GM12865 (cell line): ENCODE measurements around the gene ERN1.
A peak's percentile ranks its signal among the peaks of the same experiment; 100 is the strongest.

Source experiments
- DNase-seq: peaks from one replicate; pipeline ENCODE4 v3.0.0; 2010; ENCODE audit warnings: low read depth
- H3K4me3 ChIP-seq: 2 replicates; pipeline ENCODE4 v1.5.1; 2011; ENCODE audit warnings: mild to moderate bottlenecking, low read depth, low read length, control low read depth
- CTCF ChIP-seq: IDR thresholded peaks from 2 replicates; pipeline ENCODE4 v1.5.1; 2011; ENCODE audit warnings: low read length, control low read depth, low read depth, inconsistent platforms; ENCODE audit not compliant: insufficient read depth; ENCODE audit errors: missing control alignments

Gene ERN1

GRCh38 chr17:64120159-64120810 lies 9.7 kb downstream of the ERN1 start:
- peak; percentile 34 for DNase-seq
- TF ChIP-seq CTCF: no peak
- peak overlapping the region; percentile 57 for H3K4me3 ChIP-seq

GRCh38 chr17:64117981-64118979 lies 11.7 kb downstream of the ERN1 start:
- H3K4me3 ChIP-seq: no peak overlapping the region
- TF ChIP-seq CTCF: no peak
- DNase-seq: no peak

GRCh38 chr17:64115822-64116534 lies 14.0 kb downstream of the ERN1 start:
- no peak for TF ChIP-seq CTCF
- no peak overlapping the region for H3K4me3 ChIP-seq
- no peak for DNase-seq

- no peak overlapping the region for H3K4me3 ChIP-seq
- TF ChIP-seq CTCF: no peak
- DNase-seq: no peak
Measured at GRCh38 chr17:64115043-64115698, 14.8 kb downstream of the ERN1 start.

GRCh38 chr17:64113006-64113405 lies 16.9 kb downstream of the ERN1 start:
- no peak for TF ChIP-seq CTCF
- DNase-seq: no peak
- no peak overlapping the region for H3K4me3 ChIP-seq

- no peak for TF ChIP-seq CTCF
- no peak overlapping the region for H3K4me3 ChIP-seq
- no peak for DNase-seq
Measured at GRCh38 chr17:64111831-64112230, 18.1 kb downstream of the ERN1 start.
